DMS 273 treated with DMSO at 0.1 percent for 48 hours (cell line): ENCODE results near the gene SYMPK.
A peak's percentile ranks its signal among the peaks of the same experiment; 100 is the strongest.
"Not testable (repeated sequence)": the region's sequence is repeated elsewhere in the genome, so short reads cannot be mapped to it uniquely, and the experiment has no call there.

Experiments used
- DNase-seq: peaks from one replicate; lab custom pipeline; 2025; lab: John Stamatoyannopoulos, UW

Gene SYMPK

GRCh38 chr19:45885556-45886426, 22.8 kb upstream of the SYMPK start, which contains the start of gene IRF2BP1:
TSS of gene IRF2BP1 (minus strand) at chr19:45886141. CDS start at chr19:45885774, 367 bp downstream.
- DNase-seq: peak; percentile 77

GRCh38 chr19:45884682-45885555, 22.0 kb upstream of the SYMPK start:
- DNase-seq: no peak

- no peak for DNase-seq
These were observed 21.1 kb upstream of the SYMPK start for GRCh38 chr19:45883881-45884681.

- DNase-seq: no peak
These were observed 20.6 kb upstream of the SYMPK start for GRCh38 chr19:45883586-45883880.

- DNase-seq: peak; percentile 27
These were observed 20.0 kb upstream of the SYMPK start for GRCh38 chr19:45882652-45883585.

- no peak for DNase-seq
These were observed 19.1 kb upstream of the SYMPK start for GRCh38 chr19:45881909-45882528.

GRCh38 chr19:45881082-45881908, 18.3 kb upstream of the SYMPK start:
- no peak for DNase-seq

- no peak for DNase-seq
These were observed 17.0 kb upstream of the SYMPK start for GRCh38 chr19:45879971-45880370.

GRCh38 chr19:45879055-45879454, 16.1 kb upstream of the SYMPK start:
- no peak for DNase-seq

GRCh38 chr19:45878043-45878794, 15.3 kb upstream of the SYMPK start:
- no peak for DNase-seq

- DNase-seq: no peak
These were observed 13.7 kb upstream of the SYMPK start for GRCh38 chr19:45876411-45877197.

GRCh38 chr19:45876161-45876410, 13.1 kb upstream of the SYMPK start:
- no peak for DNase-seq

- no peak for DNase-seq
These were observed 11.6 kb upstream of the SYMPK start for GRCh38 chr19:45874620-45874966.

GRCh38 chr19:45873219-45873772, 10.3 kb upstream of the SYMPK start:
- no peak for DNase-seq

GRCh38 chr19:45872095-45872919, 9.4 kb upstream of the SYMPK start:
- no peak for DNase-seq

GRCh38 chr19:45870798-45871197, 7.9 kb upstream of the SYMPK start:
- no peak for DNase-seq

- DNase-seq: not testable (repeated sequence)
These were observed 4.3 kb upstream of the SYMPK start for GRCh38 chr19:45867241-45867640.
